Measurements from ENCODE around the gene VPS54. TPM values are rescaled to one million over a fixed set of nuclear protein-coding genes. Genes with fewer than 3 reads are reported as not detected.

Gene VPS54
- total RNA-seq, 6 donors from 2014 or later, result 10.3 to 43.7 (median 21.7) TPM

DNA sequence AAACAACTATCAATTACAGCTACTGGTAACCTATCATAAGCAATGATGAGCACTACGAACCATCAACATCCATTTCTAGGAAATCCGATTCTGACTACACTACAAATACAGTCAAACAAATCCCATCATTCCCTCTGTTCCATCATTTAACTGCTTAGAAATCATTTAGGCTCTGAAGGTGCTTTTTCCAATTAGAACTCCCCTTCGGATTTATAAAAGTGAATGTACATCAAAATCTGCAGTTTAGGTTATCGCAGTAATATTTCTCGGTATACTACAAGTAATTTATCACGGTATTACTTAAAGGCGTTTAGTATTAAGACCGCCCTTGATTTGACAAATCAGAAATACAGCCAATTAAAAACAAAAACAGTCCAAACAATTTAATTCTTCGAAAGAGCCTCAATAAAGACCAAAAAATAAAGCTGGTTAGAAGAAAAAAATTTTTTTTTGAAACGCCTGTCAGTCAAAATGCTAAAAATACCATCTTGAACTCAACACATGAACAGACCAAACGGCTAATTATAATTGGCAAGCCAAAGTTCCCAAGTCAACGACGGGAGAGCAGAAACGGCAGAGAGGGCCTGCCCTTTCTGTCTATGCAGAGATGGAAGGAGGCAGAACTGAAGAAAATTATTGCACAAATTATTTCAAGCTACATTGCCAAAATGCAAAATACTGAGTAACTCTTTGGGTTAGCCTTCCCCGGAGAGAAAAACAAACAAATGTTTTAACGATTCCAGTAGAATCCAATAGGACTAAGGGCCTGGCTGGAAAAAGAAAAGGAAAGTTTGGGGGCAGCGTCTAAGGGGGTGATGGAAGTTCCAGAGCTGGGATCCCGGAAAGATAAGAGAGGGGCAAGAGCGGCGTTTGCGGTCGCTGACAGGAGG lies 1.2 kb downstream of the VPS54 start:
- no peaks in the 10 kb centered on the region for H3K27me3 ChIP-seq
- WGBS, 2 donors, result 10 to 12% methylated on average over 22 of the region's 22 CpGs
- no peak for TF ChIP-seq EP300 (IDR thresholded peaks at IDR 0.05)
- TF ChIP-seq, protein P1, sequence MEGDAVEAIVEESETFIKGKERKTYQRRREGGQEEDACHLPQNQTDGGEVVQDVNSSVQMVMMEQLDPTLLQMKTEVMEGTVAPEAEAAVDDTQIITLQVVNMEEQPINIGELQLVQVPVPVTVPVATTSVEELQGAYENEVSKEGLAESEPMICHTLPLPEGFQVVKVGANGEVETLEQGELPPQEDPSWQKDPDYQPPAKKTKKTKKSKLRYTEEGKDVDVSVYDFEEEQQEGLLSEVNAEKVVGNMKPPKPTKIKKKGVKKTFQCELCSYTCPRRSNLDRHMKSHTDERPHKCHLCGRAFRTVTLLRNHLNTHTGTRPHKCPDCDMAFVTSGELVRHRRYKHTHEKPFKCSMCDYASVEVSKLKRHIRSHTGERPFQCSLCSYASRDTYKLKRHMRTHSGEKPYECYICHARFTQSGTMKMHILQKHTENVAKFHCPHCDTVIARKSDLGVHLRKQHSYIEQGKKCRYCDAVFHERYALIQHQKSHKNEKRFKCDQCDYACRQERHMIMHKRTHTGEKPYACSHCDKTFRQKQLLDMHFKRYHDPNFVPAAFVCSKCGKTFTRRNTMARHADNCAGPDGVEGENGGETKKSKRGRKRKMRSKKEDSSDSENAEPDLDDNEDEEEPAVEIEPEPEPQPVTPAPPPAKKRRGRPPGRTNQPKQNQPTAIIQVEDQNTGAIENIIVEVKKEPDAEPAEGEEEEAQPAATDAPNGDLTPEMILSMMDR (IDR thresholded peaks at IDR 0.05), result no peak
- no peak for TF ChIP-seq POLR2AphosphoS5 (IDR thresholded peaks at IDR 0.05)
- no peak for TF ChIP-seq POLR2A (IDR thresholded peaks at IDR 0.05)
- DNase-seq (no peak), ATAC-seq (ENCODE audit: low FRiP score in 2 of 2) (peak in 1 of 2 donors; percentile 16)
- peak overlapping the region; percentile 97 to 99 (median 98) for H3K27ac ChIP-seq
- no peaks in the 10 kb centered on the region for H3K9me3 ChIP-seq
- H3K36me3 ChIP-seq, result no peaks in the 10 kb centered on the region
- peak overlapping the region; percentile 61 to 79 (median 70) for H3K4me3 ChIP-seq
- H3K4me1 ChIP-seq, result peaks cover 31 to 44% (median 38%) of the 10 kb centered on the region in 4 donors

GRCh38 chr2:64015898-64016297 lies 3.3 kb downstream of the VPS54 start:
- H3K4me1 ChIP-seq, result peaks cover 27 to 37% (median 33%) of the 10 kb centered on the region in 4 donors
- TF ChIP-seq POLR2A (IDR thresholded peaks at IDR 0.05) (no peak), EP300 (IDR thresholded peaks at IDR 0.05) (no peak), POLR2AphosphoS5 (IDR thresholded peaks at IDR 0.05) (no peak)
- TF ChIP-seq, protein P1 (IDR thresholded peaks at IDR 0.05), result no peak
- H3K27me3 ChIP-seq, result no peaks in the 10 kb centered on the region
- 78 to 79% methylated on average over 3 of the region's 3 CpGs for WGBS, 2 donors
- no peaks in the 10 kb centered on the region for H3K9me3 ChIP-seq
- H3K36me3 ChIP-seq, result no peaks in the 10 kb centered on the region
- ATAC-seq (ENCODE audit: low FRiP score in 2 of 2) (no peak), DNase-seq (no peak)
- H3K27ac ChIP-seq, result peak overlapping the region in 2 of 4 donors; percentile 62 to 65
- H3K4me3 ChIP-seq, result no peak overlapping the region

- peak overlapping the region in 3 of 4 donors; percentile 16 to 65 (median 62) for H3K27ac ChIP-seq
- H3K9me3 ChIP-seq, result no peaks in the 10 kb centered on the region
- TF ChIP-seq, protein P1 (IDR thresholded peaks at IDR 0.05), result no peak
- TF ChIP-seq POLR2A (IDR thresholded peaks at IDR 0.05), result peak in 1 of 4 donors; percentile 10
- WGBS, 2 donors, result 50 to 61% methylated on average over 5 of the region's 5 CpGs
- no peaks in the 10 kb centered on the region for H3K27me3 ChIP-seq
- H3K4me1 ChIP-seq, result peaks cover 28 to 33% (median 31%) of the 10 kb centered on the region in 4 donors
- no peaks in the 10 kb centered on the region for H3K36me3 ChIP-seq
- DNase-seq, result no peak
- ATAC-seq (ENCODE audit: low FRiP score in 2 of 2), result no peak
- H3K4me3 ChIP-seq, result no peak overlapping the region
Observed at GRCh38 chr2:64015391-64015790, 3.8 kb downstream of the VPS54 start.

- TF ChIP-seq EP300 (IDR thresholded peaks at IDR 0.05) (no peak), POLR2A (IDR thresholded peaks at IDR 0.05) (no peak), POLR2AphosphoS5 (IDR thresholded peaks at IDR 0.05) (no peak)
- TF ChIP-seq, protein P1 (IDR thresholded peaks at IDR 0.05), result no peak
- ATAC-seq (ENCODE audit: low FRiP score in 2 of 2) (no peak), DNase-seq (no peak)
- Histone ChIP-seq H3K27ac (peak overlapping the region in 1 of 4 donors; percentile 62), H3K27me3 (no peaks in the 10 kb centered on the region), H3K4me1 (peaks cover 21 to 27% (median 23%) of the 10 kb centered on the region in 4 donors), H3K4me3 (no peak overlapping the region), H3K36me3 (no peaks in the 10 kb centered on the region), H3K9me3 (no peaks in the 10 kb centered on the region)
- 92 to 98% methylated on average over 1 of the region's 1 CpG for WGBS, 2 donors
Observed at GRCh38 chr2:64014628-64015027, 4.6 kb downstream of the VPS54 start.
